Measurements from ENCODE around the gene APLF. TPM values are rescaled to one million over a fixed set of nuclear protein-coding genes. Genes with fewer than 3 reads are reported as not detected.

The APLF gene
- total RNA-seq, 4 donors from 2014 or later = 2.9 to 28.5 (median 8.1) TPM

GRCh38 chr2:68559692-68560091 lies 92.3 kb downstream of the APLF start:
- H3K4me3 ChIP-seq = no peak overlapping the region
- WGBS, 2 donors (ENCODE audit: low coverage in 1 of 2) = 85 to 88% methylated on average over 2 of the region's 2 CpGs
- H3K9me3 ChIP-seq = no peaks in the 10 kb centered on the region
- TF ChIP-seq POLR2AphosphoS5 (IDR thresholded peaks at IDR 0.05) (no peak), POLR2A (IDR thresholded peaks at IDR 0.05) (no peak), CTCF (IDR thresholded peaks at IDR 0.05) (no peak), EP300 (IDR thresholded peaks at IDR 0.05; ENCODE audit: low read depth) (no peak)
- intact Hi-C loops (cut with DNase I; ENCODE audit: low total_unique reads) (no loop called here), in situ Hi-C loops (cut with MboI; ENCODE audit: low pct_ligation_motif_present in 1 of 4, low pct_unique_long_range_greater_than_20kb in 1 of 4, low sequenced_read_pairs in 3 of 4) (no loop called here)
- no peaks in the 10 kb centered on the region for H3K4me1 ChIP-seq
- H3K36me3 ChIP-seq = no peaks in the 10 kb centered on the region
- H3K27me3 ChIP-seq = no peaks in the 10 kb centered on the region
- no peak overlapping the region for H3K27ac ChIP-seq
- no peak for DNase-seq

GRCh38 chr2:68560545-68560944 lies 93.2 kb downstream of the APLF start:
- no peaks in the 10 kb centered on the region for H3K36me3 ChIP-seq
- no peak overlapping the region for H3K27ac ChIP-seq
- no peaks in the 10 kb centered on the region for H3K4me1 ChIP-seq
- no peak for DNase-seq
- H3K27me3 ChIP-seq = no peaks in the 10 kb centered on the region
- intact Hi-C loops (cut with DNase I; ENCODE audit: low total_unique reads) = no loop called here
- no peaks in the 10 kb centered on the region for H3K9me3 ChIP-seq
- WGBS, 2 donors (ENCODE audit: low coverage in 1 of 2) = 19 to 59% methylated on average over 2 of the region's 2 CpGs
- in situ Hi-C loops (cut with MboI; ENCODE audit: low pct_ligation_motif_present in 1 of 4, low pct_unique_long_range_greater_than_20kb in 1 of 4, low sequenced_read_pairs in 3 of 4) = no loop called here
- no peak overlapping the region for H3K4me3 ChIP-seq
- no peak for TF ChIP-seq CTCF (IDR thresholded peaks at IDR 0.05)
- TF ChIP-seq EP300 (IDR thresholded peaks at IDR 0.05; ENCODE audit: low read depth) = no peak
- TF ChIP-seq POLR2AphosphoS5 (IDR thresholded peaks at IDR 0.05) = no peak
- TF ChIP-seq POLR2A (IDR thresholded peaks at IDR 0.05) = no peak

GRCh38 chr2:68561372-68561771 lies 94.0 kb downstream of the APLF start:
- H3K27me3 ChIP-seq = no peaks in the 10 kb centered on the region
- 84 to 88% methylated on average over 3 of the region's 3 CpGs for WGBS, 2 donors (ENCODE audit: low coverage in 1 of 2)
- no peak for DNase-seq
- intact Hi-C loops (cut with DNase I; ENCODE audit: low total_unique reads) (no loop called here), in situ Hi-C loops (cut with MboI; ENCODE audit: low pct_ligation_motif_present in 1 of 4, low pct_unique_long_range_greater_than_20kb in 1 of 4, low sequenced_read_pairs in 3 of 4) (no loop called here)
- no peaks in the 10 kb centered on the region for H3K36me3 ChIP-seq
- H3K9me3 ChIP-seq = no peaks in the 10 kb centered on the region
- no peak for TF ChIP-seq POLR2AphosphoS5 (IDR thresholded peaks at IDR 0.05)
- no peak for TF ChIP-seq POLR2A (IDR thresholded peaks at IDR 0.05)
- TF ChIP-seq EP300 (IDR thresholded peaks at IDR 0.05; ENCODE audit: low read depth) = no peak
- no peak for TF ChIP-seq CTCF (IDR thresholded peaks at IDR 0.05)
- H3K27ac ChIP-seq = no peak overlapping the region
- no peaks in the 10 kb centered on the region for H3K4me1 ChIP-seq
- H3K4me3 ChIP-seq = no peak overlapping the region

GRCh38 chr2:68562934-68563333 lies 95.5 kb downstream of the APLF start:
- Histone ChIP-seq H3K9me3 (no peaks in the 10 kb centered on the region), H3K27me3 (no peaks in the 10 kb centered on the region), H3K4me1 (no peaks in the 10 kb centered on the region), H3K36me3 (no peaks in the 10 kb centered on the region), H3K27ac (no peak overlapping the region), H3K4me3 (no peak overlapping the region)
- intact Hi-C loops (cut with DNase I; ENCODE audit: low total_unique reads) (no loop called here), in situ Hi-C loops (cut with MboI; ENCODE audit: low pct_ligation_motif_present in 1 of 4, low pct_unique_long_range_greater_than_20kb in 1 of 4, low sequenced_read_pairs in 3 of 4) (no loop called here)
- WGBS, 2 donors (ENCODE audit: low coverage in 1 of 2) = 93 to 100% methylated on average over 2 of the region's 2 CpGs
- TF ChIP-seq POLR2AphosphoS5 (IDR thresholded peaks at IDR 0.05) = no peak
- TF ChIP-seq EP300 (IDR thresholded peaks at IDR 0.05; ENCODE audit: low read depth) = no peak
- TF ChIP-seq POLR2A (IDR thresholded peaks at IDR 0.05) = no peak
- no peak for TF ChIP-seq CTCF (IDR thresholded peaks at IDR 0.05)
- no peak for DNase-seq
